NCI-H2196 (cell line): ENCODE data around the gene ACAD9.
"Not testable (repeated sequence)": the region's sequence is repeated elsewhere in the genome, so short reads cannot be mapped to it uniquely, and the experiment has no call there.

ENCODE experiments used
- DNase-seq: peaks from one replicate; lab custom pipeline; 2025; ENCODE audit not compliant: unreplicated experiment; lab: John Stamatoyannopoulos, UW

ACAD9 gene

DNA sequence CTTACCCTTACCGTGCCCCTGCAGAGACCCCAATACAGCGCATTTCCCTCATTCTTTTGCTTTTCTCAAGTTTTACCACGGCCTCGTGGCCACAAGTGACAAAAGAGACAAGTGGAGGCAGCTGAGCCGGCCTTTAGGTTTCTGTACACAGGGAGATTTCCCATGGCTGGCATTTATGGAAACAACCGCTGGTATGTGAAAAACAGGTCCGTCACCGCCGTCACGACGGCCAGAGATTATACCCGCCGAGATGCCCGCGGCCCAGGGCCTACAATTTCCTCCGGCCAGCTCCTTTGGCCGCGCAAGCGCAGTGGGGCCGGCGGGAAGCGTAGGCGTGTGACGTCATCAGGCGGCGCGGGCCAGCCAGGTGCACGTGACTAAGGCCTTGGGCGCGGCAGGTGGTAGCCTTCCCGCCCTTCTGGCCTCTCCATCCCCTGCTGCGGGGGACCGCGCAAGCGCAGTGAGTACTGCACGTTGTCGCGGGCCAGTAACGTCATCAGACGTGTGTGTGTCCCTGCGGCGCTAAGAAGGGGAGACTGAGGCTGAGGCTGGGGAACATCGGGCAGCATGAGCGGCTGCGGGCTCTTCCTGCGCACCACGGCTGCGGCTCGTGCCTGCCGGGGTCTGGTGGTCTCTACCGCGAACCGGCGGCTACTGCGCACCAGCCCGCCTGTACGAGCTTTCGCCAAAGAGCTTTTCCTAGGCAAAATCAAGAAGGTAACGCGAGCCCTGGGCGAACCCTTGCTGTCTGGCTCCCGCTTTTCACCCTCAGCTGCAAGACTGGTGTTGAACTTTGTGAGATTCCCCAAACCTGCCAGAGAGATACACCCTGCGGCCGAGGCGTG is at the start of gene ACAD9:
Gene ACAD9 (plus strand): TSS at position 496 of the 845 bp plus-strand sequence. CDS start 72 bp downstream, at position 568.
- peak; percentile 100 for DNase-seq

DNA sequence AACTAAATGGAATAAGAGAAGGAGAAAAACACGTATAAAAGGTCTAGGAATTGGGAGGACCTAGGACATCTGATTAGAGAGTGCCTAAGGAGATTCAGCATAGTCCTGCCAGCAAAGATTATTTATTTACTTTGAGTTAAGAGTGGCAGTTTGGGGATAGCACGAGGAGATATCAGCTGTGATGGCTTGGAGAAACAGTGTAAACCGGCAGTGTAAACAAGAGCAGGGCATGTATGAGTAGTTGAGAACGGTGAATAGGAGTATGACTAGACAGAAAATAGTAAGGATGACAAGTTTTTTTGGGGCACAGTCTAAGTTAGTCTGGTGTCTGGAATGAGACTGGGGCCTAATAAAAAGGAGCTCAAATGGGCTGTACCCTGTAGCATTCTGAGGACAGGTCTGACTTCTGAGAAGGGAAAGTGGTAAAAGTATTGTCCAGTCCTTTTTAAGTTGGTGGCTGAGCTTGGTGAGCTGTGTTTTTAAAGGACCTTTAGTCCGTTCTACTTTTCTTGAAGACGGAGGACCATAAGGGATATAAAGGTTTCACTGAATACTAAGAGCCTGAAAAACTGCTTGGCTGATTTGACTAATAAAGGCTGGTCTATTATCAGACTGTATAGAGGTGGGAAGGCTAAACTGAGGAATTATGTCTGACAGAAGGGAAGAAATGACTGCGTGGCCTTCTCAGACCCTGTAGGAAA is 49.3 kb upstream of the ACAD9 start:
- not testable (repeated sequence) for DNase-seq

DNA sequence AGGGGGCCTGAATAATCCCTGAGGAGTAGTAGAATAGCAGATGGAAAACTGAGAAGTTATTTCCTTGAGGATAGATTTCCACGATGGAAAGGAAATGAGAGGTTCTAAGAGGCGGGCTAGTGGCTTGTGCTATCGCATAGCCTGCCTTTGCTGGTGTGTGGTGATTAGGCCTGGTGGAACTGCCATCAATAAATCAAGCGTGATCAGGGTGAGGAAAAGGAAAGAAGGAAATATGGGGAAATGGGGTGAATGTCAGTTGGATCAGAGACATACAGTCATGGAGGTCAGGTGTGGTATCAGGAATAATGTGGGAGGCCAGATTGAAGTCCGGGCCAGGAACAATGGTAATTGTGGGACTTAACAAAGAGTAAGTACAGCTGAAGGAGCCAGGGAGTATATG is 48.7 kb upstream of the ACAD9 start:
- not testable (repeated sequence) for DNase-seq

DNA sequence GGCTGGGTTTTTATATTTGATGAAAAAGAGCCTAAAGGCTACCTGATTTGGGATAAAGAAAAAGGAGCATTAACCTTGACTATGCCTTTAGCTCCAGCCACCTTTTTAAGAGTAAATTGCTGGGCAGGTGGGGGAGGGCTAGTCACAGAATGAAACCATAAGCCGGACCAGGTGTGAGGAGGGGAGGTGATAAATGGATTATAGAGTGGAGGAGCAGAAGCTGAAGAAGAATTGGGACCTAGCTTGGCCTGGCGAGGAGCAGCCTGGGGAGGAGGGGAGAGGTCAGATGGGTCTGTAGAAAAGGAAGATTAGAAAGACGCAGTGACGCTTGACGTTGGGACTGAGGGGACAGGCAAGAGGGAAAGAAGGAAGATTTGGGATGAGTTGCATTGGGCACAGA is 46.4 kb upstream of the ACAD9 start:
- DNase-seq: not testable (repeated sequence)

DNA sequence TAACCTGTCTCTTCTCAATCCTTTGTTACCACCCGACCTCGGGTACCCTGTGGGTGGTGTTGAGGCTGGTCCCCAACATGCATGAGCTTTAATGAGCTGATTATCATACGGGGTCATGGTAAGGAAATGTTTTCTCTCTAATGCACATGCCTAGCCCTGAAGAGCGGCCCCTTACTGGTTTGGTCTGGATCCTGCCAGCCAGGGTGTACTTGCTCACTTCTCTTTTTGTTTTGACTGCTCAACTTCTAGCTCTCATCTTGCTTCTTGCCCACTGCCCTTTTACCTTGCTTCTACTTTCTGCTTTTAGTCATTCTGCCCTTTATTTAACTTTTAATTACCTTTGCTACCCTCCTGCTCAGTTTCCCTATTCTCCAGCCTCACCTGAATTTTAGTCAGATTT is 44.3 kb upstream of the ACAD9 start:
- DNase-seq: no peak

DNA sequence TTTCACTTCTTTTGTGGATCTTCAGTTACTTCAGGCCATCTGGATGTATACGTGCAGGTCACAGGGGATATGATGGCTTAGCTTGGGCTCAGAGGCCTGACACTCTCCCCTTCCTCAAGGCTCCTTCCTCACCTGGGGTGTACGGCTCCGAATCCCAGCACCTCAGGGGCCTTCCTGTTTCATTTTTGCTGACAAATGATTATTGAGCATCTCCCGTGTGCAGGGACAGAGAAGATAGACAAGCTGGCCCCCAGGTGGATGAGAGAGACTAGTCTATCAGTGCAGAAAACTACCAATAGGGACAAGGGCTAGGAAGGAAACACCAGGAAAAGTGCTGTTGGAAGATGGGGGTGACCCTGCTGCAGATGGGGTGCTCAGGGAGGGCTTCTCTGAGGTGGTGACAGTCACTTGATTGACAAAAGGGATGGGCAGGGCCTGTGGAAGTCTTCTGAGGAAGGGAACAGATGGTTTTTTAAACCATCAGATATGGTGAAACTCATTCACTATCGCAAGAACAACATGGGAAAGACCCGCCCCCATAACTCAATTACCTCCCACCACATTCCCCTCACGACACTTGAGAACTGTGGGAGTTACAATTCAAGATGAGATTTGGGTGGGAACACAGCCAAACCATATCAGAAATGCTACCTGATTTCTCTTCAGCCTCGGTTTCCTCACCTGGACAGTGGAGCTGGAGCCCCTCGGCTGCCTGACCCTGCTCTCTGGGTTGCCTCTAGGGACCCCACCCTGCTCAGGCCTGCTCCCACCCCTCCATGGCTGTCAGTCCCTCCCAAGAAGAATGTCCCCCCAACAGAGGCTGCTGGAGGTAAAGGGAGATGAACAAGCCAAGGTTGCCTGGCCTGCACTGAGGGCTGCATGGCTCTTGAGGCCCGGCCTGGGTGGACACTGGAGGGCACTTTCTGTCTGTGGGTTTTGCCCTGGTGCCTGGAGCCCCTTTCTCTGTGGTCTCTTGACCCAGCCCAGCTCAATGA is 37.2 kb upstream of the ACAD9 start:
- no peak for DNase-seq

DNA sequence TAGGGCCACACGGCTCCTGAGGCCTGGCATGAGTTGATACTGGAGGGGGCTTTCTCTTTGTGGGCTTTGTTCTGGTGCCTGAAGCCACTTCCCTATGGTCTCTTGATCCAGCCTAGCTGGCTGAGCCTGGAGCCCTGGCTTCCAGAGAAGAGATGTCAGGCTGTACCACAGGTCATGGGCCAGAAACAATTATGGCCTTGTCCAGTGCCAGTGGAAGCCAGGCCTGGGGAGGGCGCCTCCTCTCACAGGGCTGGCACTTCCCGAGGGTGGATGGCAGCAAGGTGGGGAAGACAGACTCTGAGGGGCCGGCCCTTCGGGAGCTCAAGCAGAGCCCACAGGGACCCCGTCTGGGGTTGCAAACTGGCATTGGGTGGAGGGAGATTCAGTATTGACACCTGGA is 34.9 kb upstream of the ACAD9 start:
- DNase-seq: no peak

DNA sequence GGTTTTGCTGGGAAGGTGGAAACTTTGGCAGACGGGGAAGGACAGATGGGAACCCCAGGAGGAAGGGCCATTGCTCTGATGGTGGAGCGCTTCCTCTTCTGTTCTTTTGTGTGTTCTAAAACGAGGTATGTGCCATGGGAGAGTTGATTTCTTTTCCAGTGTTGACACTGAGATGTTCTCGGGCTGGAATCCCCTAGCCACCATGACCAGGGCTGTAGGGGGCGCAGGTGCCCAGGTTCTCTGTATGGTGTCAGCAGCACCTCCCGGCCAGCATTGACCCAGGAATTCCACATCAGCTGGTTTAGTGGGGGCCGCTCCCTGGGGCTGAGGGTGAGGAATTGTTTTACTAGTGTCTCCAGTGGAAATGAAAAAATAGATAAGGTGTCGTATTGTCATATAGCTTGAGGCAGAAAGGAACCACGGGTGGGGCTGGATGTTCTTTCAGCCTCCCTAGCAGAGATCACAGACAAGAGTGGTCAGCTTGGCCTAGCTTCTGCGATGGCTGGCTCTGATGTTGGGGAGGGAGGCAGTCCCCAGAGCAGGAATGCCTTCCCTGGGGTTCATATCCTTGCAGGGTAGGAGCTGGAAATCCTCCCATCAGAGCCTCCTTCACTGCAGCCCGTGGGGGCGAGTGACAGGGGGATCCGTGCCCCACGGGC is 34.2 kb upstream of the ACAD9 start:
- DNase-seq: no peak

DNA sequence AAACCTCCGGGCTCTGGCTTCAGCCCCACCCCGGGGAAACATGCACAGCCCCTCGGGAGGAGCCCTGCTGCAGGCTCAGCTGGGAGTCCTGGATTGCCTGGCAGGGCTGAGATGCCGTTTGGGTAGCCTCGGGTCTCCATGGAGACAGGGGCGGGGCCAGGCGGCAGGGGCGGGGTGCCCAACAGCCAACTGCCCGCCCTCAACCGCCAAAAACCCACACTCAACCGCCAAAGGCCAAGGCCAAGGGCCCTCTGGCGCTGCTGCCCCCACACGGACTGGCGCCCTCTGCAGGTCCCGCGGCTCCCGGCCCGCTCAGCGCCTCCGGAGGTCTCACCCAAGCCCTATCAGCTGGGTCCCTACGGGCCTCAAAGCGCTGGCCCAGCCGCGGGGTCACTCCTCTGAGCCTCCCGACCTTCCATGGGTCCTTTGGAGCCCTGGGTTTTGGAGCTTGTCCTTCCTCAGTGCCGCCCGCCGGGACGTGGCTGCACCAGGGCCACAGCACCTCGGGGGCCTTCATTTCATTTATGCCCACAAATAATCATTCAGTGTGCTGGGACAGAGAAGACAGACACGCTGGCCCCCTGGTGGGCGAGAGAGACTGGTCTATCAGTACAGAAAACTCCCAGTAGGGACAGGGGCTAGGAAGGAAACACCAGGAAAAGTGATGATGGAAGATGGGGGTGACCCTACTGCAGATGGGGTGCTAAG is 33.5 kb upstream of the ACAD9 start:
- DNase-seq: no peak

DNA sequence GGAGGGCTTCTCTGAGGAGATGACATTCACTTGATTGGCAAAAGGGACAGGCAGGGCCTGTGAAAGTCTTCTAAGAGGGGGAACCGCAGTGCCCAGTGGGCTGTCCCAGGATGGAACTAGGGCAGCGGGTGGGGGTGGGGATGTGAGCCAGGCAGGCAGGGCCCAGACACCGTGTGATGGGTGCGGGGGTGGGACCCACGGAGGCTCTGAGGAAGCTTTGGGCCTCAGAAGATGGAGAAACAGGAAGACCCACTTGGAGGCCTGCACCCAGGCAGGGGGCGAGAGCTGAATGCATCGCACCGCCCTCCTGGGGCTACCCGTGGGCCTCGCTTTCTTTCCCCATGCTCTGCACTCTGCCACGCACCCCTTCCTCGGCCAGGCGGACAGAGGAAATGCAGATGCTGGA is 32.9 kb upstream of the ACAD9 start:
- DNase-seq: no peak

DNA sequence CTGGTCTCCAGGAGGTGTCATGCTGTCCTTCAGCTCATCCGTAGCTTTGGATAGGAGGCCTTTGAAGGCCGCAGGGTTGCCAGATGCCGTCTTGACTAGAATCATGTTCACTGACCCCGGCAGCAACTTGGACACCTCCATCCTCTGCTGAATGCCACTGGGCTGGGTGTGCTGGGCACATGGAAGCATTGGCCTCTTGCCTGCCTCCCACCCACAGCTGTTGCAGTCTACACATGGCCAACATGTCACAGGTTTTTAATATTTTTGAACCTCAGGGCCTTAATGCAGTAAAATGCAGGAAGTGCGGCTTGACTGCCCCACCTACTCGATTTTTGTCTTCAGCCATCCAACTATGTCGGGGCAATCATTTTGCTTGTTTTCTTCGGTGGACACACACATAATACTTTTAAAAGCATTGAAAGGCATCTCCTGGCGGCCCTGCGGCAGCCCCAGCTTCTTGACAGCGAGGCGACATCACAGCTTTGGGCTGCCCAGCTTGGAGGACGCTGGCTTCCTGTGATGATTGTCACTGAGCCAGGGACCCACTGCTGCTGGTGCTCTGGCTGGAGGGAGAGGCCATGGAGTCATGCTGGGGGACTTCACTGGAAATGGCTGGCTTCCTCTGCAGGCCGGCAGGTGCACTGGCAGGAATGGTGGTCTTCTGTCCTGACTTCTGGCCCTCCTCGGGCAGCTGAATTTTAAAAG is 31.6 kb upstream of the ACAD9 start:
- no peak for DNase-seq

DNA sequence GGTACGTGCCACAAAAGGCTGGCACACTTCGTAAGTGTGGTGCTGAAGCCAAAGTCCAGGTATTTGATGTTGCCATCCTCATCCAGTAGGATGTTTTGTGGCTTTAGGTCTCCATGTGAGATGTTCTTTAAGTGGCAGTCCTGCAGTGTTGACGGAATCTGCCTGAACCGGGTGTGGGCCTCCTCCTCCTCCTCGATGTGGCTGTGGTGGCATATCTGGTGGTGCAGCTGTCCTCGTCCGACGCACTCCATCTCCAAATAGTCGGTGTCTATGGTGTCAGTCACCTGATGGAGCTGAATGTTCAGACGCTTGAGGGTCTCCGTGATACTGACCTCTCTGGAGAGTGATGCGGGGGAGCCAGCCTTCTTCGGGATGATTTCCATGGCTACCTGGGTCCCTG is 30.5 kb upstream of the ACAD9 start:
- no peak for DNase-seq

DNA sequence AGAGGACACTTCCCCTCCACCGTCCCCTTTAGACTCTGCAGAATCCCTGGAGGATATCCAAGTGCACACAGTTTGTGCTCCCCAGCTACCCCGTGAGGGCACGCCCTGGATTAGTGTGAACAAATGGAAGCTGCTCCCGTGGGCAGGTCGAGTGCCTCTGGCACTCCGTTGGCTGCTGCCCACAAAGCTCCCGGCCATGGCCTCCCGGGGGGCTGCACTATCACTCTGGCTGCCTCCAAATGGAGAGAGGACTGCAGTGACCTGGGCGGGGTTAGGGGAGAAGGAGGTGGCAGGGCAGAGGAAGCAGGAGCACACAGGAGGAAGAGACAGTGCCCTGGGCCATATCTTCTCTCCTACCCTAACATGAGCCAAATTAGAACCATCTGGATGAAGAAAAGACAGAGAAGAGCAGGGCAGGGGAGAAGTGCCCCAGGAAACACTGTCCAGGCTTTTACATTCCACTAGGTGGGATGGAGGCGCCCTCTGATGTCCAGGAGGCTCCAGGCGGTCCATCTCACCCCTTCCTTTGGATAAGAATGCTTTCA is 29.4 kb upstream of the ACAD9 start:
- DNase-seq: no peak

DNA sequence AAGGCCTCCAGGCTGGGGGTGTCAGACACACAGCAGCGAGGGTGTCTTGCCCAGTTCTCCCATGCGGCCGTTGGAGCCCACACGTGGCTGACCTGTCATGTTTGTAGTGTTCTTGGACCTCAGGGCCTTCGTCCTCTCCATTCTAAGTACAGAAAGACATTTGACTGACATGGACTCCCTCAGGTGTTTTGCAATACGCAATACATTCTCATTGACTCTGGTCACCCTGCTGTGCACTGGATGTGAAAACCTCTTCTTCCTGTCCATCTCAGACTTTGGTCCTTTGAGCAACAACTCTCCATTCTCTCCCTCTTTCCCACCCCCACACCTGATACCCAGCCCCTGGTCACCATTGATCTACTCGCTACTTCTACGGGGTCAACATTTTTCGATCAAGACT is 28.9 kb upstream of the ACAD9 start:
- DNase-seq: no peak

DNA sequence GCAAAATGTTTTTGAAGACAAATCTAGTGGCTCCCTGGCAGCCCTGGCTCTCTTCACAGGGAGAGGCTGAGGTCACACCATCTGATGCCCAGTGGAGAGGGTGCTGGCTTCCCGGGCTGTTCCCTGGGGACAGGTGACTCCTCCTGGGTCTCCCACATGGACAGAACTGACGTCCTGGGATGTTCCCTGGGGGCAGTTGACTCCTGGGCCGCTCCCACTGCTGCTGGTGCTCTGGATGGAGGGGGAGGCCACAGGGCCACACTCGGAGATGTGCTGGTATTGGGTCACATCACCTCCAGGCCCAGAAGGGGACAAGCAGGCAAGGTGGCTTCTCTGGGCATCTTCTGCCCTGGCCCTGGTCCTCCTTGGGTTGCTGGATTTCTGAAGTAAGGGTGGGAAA is 27.8 kb upstream of the ACAD9 start:
- no peak for DNase-seq

DNA sequence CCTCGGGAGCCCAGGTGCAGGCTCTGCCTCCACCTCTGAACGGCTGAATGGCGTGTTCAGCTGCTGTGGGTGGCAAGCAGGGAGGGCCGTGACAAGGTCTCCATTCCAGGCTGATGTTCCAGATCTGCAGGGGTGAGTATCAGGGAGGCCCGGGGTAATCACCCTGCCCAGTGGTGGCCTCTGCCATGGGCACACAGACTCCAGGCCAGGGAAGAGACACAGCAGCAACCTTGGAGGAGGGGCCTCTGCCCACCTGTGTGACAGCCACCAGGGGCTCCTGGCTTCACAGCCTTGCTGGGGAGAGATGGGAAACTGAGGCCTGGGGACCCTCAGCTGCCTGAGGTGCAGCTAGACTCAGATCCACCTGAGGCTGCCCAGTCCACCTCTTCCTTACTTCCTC is 25.6 kb upstream of the ACAD9 start:
- no peak for DNase-seq

DNA sequence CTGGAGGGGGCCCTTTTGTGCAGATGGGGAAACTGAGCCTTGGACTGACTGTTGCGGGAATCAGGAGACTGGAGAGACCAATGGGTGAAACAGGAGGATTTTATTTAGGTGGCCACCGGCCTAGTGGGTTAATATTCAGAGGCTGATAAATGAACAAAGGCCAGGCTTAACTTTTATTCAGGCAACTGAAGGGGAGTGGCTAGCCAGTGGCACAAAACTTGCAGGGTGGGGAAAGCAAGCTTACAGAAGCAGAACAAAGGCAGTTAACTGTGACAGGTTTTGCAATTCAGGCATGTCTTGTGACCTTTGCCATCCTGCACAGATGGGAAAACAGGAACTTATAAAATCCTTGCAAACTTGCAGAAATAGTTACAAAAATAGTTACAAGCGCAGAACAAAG is 24.9 kb upstream of the ACAD9 start:
- DNase-seq: no peak

DNA sequence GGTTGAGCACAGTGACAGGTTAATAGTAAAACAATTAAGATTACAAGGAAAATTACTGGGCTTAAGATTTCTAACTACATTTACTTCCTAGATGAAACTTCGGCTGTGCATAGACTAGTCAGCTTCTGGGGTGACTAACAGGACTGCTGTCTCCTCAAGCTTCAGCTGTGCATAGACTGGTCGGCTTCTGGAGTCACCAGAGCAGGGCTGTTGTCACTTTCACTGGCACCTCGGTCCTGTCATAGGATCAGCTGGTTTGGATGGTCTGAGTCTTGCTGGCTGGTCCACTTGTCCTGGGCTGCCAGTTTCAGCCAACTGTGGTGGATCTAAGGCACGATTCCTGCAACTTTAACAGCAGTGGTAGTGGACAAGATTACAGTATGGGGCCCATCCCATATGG is 23.9 kb upstream of the ACAD9 start:
- no peak for DNase-seq

DNA sequence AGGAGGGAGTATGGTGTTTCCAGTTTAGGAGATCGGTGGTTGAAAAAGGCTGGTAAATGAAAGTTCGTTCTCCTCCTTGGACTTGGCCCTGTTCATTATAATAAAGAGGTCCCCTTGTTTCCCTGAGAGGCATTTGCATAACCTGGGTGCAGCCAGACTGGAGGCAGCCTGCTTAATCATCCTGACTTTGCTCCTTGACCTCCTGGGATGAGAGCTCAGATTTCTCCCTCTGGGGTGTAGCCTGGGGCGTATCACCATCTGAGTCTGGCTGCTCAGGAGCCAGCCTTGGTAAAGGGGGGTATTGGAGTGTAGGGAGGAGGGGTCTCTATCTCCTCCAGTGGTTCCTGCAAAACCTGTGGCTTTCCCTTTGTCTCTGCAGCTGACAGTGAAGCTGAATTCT is 21.3 kb upstream of the ACAD9 start:
- DNase-seq: no peak
